Lower leg skin (tissue), 3 donors: Measurements from ENCODE around the gene NPC1L1.

Experiments
- POLR2A ChIP-seq, 2 donors: fragments of 450-650 bp; IDR thresholded peaks; one replicate each; pipeline ENCODE4 v1.6.1; 2016 to 2017; ENCODE audit warnings: antibody characterized with exemption in 2 of 2, mild to moderate bottlenecking in 1 of 2, moderate library complexity in 1 of 2
- TF ChIP-seq, protein P1 (sequence below), 3 donors: fragments of 450-650 bp; IDR thresholded peaks; one replicate each; pipeline ENCODE4 v1.5.1; 2016; ENCODE audit warnings: antibody characterized with exemption in 3 of 3, mild to moderate bottlenecking in 3 of 3, moderate library complexity in 2 of 3

DNA sequence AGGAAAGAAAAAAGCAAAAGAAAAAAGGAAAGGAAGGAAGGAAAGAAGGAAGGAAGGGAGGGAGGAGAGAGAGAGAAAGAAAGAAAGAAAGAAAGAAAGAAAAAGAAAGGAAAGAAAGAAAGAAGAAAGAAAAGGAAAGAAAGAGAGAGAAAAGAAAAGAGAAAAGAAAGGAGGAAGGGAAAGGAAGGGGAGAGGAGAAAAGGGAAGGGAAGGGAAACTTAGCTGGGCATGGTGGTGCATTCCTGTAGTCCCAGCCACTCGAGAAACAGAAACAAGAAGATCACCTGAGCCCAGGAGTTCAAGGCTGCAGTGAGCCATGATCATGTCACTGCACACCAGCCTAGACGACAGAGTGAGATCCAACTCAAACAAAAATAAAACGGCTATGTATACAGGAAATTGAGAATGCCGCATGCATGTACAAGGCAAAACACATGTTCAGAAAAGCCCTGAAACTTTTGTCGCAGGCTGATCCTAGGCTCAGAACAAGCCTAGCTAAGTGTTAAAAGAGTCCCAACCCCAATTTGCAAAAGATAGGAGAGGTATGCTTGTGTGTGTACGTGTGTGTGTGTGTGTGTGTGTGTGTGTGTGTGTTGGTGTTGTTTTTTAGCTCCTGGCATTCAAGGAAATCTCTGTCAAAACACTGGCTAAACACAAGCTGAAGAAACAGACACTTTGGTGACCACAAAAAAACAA is 6.6 kb upstream of the NPC1L1 start:
- TF ChIP-seq, protein P1, sequence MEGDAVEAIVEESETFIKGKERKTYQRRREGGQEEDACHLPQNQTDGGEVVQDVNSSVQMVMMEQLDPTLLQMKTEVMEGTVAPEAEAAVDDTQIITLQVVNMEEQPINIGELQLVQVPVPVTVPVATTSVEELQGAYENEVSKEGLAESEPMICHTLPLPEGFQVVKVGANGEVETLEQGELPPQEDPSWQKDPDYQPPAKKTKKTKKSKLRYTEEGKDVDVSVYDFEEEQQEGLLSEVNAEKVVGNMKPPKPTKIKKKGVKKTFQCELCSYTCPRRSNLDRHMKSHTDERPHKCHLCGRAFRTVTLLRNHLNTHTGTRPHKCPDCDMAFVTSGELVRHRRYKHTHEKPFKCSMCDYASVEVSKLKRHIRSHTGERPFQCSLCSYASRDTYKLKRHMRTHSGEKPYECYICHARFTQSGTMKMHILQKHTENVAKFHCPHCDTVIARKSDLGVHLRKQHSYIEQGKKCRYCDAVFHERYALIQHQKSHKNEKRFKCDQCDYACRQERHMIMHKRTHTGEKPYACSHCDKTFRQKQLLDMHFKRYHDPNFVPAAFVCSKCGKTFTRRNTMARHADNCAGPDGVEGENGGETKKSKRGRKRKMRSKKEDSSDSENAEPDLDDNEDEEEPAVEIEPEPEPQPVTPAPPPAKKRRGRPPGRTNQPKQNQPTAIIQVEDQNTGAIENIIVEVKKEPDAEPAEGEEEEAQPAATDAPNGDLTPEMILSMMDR (IDR thresholded peaks at IDR 0.05) = no peak
- no peak for TF ChIP-seq POLR2A (IDR thresholded peaks at IDR 0.05)
